ENCODE results near the gene ZNF100. TPM values are rescaled to one million over a fixed set of nuclear protein-coding genes. Genes with fewer than 3 reads are reported as not detected.

Gene ZNF100
- 13.6 TPM for total RNA-seq

GRCh38 chr19:21767065-21767800, at the start of gene ZNF100:
Gene ZNF100, minus strand, starts transcription at chr19:21767579. Its CDS starts 150 bp downstream, at chr19:21767429.

Small RNA genes lying within 50 kb of the gene (small RNA-seq; reads per million reads assigned to genes)
- not detected for gene VN1R84P

Other genes with a start within 250 kb of the ZNF100 start
- gene ZNF43, start 68.6 kb upstream of the ZNF100 start, total RNA-seq: 33.2 TPM
- 11.8 TPM for gene ZNF208, start 243.4 kb upstream of the ZNF100 start, total RNA-seq